Testis (tissue), 3 donors: ENCODE data around the gene TNFRSF13B. TPM values are rescaled to one million over a fixed set of nuclear protein-coding genes. Genes with fewer than 3 reads are reported as not detected.

ENCODE experiments used
- DNase-seq: peaks from one replicate; pipeline ENCODE4 v3.0.0-alpha.2; 2019
- H3K27ac ChIP-seq, 2 donors: fragments of 200-600 bp; sonication (generic); one replicate each; pipeline ENCODE4 v1.5.1; 2019
- H3K27me3 ChIP-seq: fragments of 200-600 bp; sonication (generic); one replicate; pipeline ENCODE4 v1.5.1; 2019
- H3K36me3 ChIP-seq: fragments of 200-600 bp; sonication (generic); one replicate; pipeline ENCODE4 v1.5.1; 2017; ENCODE audit warnings: low read depth; ENCODE audit errors: missing control alignments
- H3K4me1 ChIP-seq: fragments of 200-600 bp; sonication (generic); one replicate; pipeline ENCODE4 v1.5.1; 2019
- H3K4me3 ChIP-seq, 2 donors: fragments of 200-600 bp; sonication (generic); one replicate each; pipeline ENCODE4 v1.5.1; 2017 to 2019
- H3K9me3 ChIP-seq: fragments of 200-600 bp; sonication (generic); one replicate; pipeline ENCODE4 v1.5.1; 2017
- CTCF ChIP-seq, 3 experiments: fragments of 450-650 bp in 2 of 3; fragments of 200-600 bp in 1 of 3; sonication (generic) in 1 of 3; IDR thresholded peaks; one replicate each; pipeline ENCODE4 v1.5.1; 2016 to 2019; ENCODE audit warnings: antibody characterized with exemption in 3 of 3, mild to moderate bottlenecking in 2 of 3, moderate library complexity in 1 of 3
- POLR2A ChIP-seq: fragments of 450-650 bp; IDR thresholded peaks from one replicate; pipeline ENCODE4 v1.6.1; 2017; ENCODE audit warnings: antibody characterized with exemption, mild to moderate bottlenecking, moderate library complexity
- WGBS, 2 donors: methylation state at CpG; one replicate each; pipeline ENCODE4 v1.1.5; 2018; 5-methylcytosine and 5-hydroxymethylcytosine counted together
- intact Hi-C: fragments of 100-400 bp; cut with DNase I; formaldehyde crosslinking; loops from one replicate; pipeline ENCODE4 v1.15.1; 2023; ENCODE audit warnings: low total_unique reads
- polyA plus RNA-seq: library from polyadenylated mRNA; stranded (reverse); fragments of 350-450 nt; fragmentation: Illumina TruSeq; extraction: RNeasy Lipid Tissue Mini Kit (QIAGEN cat#74804); gene quantifications from one replicate; pipeline ENCODE4 v1.2.3, GENCODE V29; 2014; ENCODE audit warnings: low read depth, low replicate concordance; ENCODE audit not compliant: insufficient read depth
- total RNA-seq, 2 donors: library from RNA; depleted of rRNA; stranded (reverse); fragments of >200 nt; gene quantifications; one replicate each; pipeline ENCODE4 v1.2.3, GENCODE V29; 2016

The TNFRSF13B gene
- total and polyA plus RNA-seq, 3 donors from 2014 or later = 0.59 TPM; not detected in 2

DNA sequence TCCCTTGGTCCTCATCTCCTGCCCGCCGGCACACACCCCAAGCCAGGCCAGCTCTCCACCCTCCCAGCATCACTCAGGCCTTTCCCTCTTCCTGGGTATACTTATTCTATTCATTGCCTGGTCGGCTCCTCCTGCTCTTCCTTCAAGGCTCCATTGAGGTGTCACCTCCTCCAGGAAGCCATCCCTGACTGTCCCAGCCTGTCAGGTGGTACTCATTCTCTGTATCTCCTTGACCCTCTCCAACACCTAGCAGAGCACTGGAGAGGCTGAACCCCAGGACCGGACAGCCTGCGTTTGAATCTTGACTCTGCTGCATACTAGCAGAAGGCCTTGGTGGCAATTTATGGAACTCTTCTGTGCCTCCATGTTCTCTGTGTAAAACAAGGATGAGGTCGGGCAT lies 428 bp upstream of the TNFRSF13B start:
- 94 to 96% methylated on average over 6 of the region's 6 CpGs for WGBS, 2 donors
- no peaks in the 10 kb centered on the region for H3K36me3 ChIP-seq
- no peaks in the 10 kb centered on the region for H3K27me3 ChIP-seq
- H3K4me1 ChIP-seq = no peaks in the 10 kb centered on the region
- no peak for DNase-seq
- H3K9me3 ChIP-seq = no peaks in the 10 kb centered on the region
- intact Hi-C loops = no loop called here
- TF ChIP-seq POLR2A = no peak
- TF ChIP-seq CTCF (IDR thresholded peaks at IDR 0.05) = no peak
- H3K4me3 ChIP-seq = no peak overlapping the region
- H3K27ac ChIP-seq = no peak overlapping the region

DNA sequence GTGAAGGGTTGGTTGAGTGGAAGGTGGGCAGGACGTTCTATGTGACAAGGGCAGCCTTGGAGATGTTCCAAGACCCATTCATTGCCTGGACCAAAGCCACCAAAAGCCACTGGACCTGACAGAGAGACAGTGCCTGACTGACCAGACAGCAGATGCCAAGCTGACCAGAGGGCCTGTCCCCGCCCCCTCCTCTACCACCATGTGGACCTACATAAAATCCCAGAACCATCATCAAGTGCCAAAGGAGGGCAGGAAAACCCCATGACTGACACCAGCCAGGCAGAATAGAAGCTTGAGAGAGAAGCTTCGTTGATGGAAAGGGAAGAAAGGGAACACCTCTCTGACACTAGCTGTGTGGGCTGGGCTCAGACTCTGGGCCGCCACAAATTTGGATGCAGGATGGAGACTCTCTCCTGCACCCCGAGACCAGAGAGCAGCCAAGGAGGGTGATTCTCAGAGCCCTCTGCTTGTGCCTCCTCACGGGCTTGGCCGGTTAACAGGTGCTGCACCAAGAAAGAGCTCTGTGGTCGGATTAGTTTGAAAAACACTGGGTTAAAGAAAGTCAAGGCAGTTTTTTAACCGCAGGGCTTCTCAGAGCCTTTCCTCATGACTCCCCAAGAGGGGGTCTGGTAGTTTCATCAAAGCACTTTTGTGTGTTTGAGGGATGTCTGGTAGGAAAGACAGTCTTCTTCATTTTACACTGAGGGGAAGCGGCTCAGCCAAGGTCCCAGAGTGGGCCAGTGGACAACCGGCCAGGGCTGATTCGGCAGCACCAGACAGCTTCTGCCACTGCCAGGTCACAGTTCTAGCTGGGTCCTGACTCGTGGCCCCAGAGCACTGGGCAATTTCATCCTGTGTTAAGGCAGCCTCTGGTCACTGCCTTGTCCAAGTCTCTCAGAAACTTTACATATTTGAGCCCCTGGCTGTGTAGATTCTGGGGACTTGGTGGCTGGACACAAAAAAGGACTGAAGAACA lies 1.7 kb downstream of the TNFRSF13B start:
- Histone ChIP-seq H3K27ac (no peak overlapping the region), H3K4me3 (no peak overlapping the region), H3K27me3 (no peaks in the 10 kb centered on the region), H3K4me1 (no peaks in the 10 kb centered on the region), H3K36me3 (no peaks in the 10 kb centered on the region), H3K9me3 (no peaks in the 10 kb centered on the region)
- intact Hi-C loops = no loop called here
- WGBS, 2 donors = 78% methylated on average over 10 to 13 of the region's 13 CpGs
- no peak for DNase-seq
- TF ChIP-seq CTCF (IDR thresholded peaks at IDR 0.05) = no peak
- no peak for TF ChIP-seq POLR2A

DNA sequence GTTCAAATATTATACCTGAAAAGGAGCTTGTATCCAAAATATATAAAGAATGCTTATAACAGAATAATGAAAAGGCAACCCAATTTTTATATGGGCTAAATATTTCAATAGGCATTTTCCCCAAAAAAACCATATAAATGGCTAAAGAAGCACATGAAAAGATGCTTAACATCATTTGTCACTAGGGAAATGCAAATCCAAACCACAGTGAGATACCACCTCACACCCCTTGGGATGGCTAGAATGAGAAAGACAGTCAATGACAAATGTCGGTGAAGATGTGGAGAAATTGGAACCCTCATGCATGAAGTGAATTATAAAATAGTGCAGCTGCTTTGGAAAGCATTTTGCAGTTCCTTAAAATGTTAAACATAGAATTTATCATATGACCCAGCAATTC lies 3.1 kb downstream of the TNFRSF13B start:
- TF ChIP-seq CTCF (IDR thresholded peaks at IDR 0.05) (no peak), POLR2A (no peak)
- Histone ChIP-seq H3K27me3 (no peaks in the 10 kb centered on the region), H3K9me3 (no peaks in the 10 kb centered on the region), H3K27ac (no peak overlapping the region), H3K4me1 (no peaks in the 10 kb centered on the region), H3K36me3 (no peaks in the 10 kb centered on the region), H3K4me3 (no peak overlapping the region)
- DNase-seq = no peak
- WGBS, 2 donors = 95 to 96% methylated on average over 1 of the region's 1 CpG
- intact Hi-C loops = no loop called here

DNA sequence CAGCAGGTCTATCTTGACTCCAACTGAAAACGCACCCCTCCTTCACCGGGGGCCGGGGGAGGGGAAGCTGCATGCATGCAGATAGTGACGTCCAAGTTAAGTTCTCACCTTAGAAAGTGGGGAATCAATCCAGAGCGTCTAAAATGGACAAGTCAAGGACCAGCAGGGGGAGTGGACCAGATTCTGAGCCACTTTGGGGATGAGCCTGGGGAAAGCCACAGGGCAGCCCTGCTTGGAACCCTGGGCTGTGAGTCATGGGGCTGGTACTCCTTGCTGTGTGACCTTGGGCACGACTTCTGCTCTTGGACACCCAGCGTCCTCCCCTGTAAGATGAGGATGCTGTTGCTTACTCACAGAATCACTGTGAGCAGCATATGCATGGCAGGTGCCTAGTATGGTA lies 9.1 kb downstream of the TNFRSF13B start:
- Histone ChIP-seq H3K36me3 (no peaks in the 10 kb centered on the region), H3K4me3 (no peak overlapping the region), H3K27me3 (no peaks in the 10 kb centered on the region), H3K9me3 (no peaks in the 10 kb centered on the region), H3K27ac (no peak overlapping the region), H3K4me1 (no peaks in the 10 kb centered on the region)
- no peak for TF ChIP-seq CTCF (IDR thresholded peaks at IDR 0.05)
- no peak for TF ChIP-seq POLR2A
- intact Hi-C loops = no loop called here
- WGBS, 2 donors = 54 to 59% methylated on average over 7 of the region's 7 CpGs
- peak; percentile 8 for DNase-seq
